ENCODE measurements around the gene ADCY9. TPM values are rescaled to one million over a fixed set of nuclear protein-coding genes. Genes with fewer than 3 reads are reported as not detected.

Gene ADCY9
- total RNA-seq, 1 donor from 2014 or later, result 26.9 TPM

DNA sequence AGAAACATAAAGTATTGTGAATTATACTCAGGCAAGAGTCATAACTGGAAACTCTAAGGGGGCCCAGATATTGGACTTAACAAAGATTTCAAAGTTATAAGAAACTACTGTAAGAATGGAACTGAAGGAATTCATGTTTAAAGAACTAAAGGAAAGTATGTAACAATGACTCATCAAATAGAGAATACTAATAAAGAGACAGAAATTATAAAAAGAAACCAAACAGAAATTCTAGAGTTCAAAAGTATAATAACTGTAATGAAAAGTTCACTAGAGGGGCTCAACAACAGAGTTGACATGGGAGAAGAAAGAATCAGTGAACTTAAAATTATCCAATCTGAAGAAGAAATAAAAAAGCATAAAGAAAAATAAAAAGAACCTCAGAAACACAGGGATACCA, 55.4 kb downstream of the ADCY9 start:
- Mint-ChIP-seq H3K4me3 (ENCODE audit: unreplicated experiment) (no peak overlapping the region), H3K27ac (ENCODE audit: unreplicated experiment) (no peak overlapping the region), H3K9me3 (ENCODE audit: unreplicated experiment) (peaks cover 33% of the 10 kb centered on the region), H3K27me3 (ENCODE audit: unreplicated experiment) (no peaks in the 10 kb centered on the region), H3K36me3 (ENCODE audit: unreplicated experiment) (peaks cover 26% of the 10 kb centered on the region), H3K4me1 (ENCODE audit: unreplicated experiment) (peaks cover 17% of the 10 kb centered on the region)
- TF ChIP-seq, protein P1, sequence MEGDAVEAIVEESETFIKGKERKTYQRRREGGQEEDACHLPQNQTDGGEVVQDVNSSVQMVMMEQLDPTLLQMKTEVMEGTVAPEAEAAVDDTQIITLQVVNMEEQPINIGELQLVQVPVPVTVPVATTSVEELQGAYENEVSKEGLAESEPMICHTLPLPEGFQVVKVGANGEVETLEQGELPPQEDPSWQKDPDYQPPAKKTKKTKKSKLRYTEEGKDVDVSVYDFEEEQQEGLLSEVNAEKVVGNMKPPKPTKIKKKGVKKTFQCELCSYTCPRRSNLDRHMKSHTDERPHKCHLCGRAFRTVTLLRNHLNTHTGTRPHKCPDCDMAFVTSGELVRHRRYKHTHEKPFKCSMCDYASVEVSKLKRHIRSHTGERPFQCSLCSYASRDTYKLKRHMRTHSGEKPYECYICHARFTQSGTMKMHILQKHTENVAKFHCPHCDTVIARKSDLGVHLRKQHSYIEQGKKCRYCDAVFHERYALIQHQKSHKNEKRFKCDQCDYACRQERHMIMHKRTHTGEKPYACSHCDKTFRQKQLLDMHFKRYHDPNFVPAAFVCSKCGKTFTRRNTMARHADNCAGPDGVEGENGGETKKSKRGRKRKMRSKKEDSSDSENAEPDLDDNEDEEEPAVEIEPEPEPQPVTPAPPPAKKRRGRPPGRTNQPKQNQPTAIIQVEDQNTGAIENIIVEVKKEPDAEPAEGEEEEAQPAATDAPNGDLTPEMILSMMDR (IDR thresholded peaks at IDR 0.05), result no peak
- DNase-seq (ENCODE audit: extremely low spot score, unreplicated experiment), result no peak

DNA sequence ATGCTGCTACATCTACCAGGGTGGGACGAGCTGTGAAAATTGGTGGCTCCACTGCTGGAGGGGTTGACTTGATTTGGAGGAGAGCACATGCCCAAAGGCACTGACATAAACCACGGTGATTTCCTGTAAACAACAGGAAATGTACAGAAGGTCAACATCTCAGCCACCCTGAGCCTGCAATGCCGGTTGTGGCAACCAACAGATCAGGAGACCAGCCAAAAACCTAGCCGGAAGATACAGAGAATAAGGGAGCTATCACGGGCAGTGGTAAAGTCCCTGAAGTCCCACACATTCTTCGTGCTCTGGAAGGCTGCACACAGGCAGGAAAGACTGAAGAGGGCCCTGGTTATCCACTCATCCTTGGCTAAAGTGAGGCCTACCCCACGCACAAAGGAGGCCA, 56.2 kb downstream of the ADCY9 start:
- Mint-ChIP-seq H3K36me3 (ENCODE audit: unreplicated experiment) (peaks cover 26% of the 10 kb centered on the region), H3K9me3 (ENCODE audit: unreplicated experiment) (peaks cover 33% of the 10 kb centered on the region), H3K4me3 (ENCODE audit: unreplicated experiment) (no peak overlapping the region), H3K27me3 (ENCODE audit: unreplicated experiment) (no peaks in the 10 kb centered on the region), H3K27ac (ENCODE audit: unreplicated experiment) (no peak overlapping the region), H3K4me1 (ENCODE audit: unreplicated experiment) (peaks cover 17% of the 10 kb centered on the region)
- peak; percentile 54 for DNase-seq (ENCODE audit: extremely low spot score, unreplicated experiment)
- TF ChIP-seq, protein P1 (IDR thresholded peaks at IDR 0.05), result no peak

DNA sequence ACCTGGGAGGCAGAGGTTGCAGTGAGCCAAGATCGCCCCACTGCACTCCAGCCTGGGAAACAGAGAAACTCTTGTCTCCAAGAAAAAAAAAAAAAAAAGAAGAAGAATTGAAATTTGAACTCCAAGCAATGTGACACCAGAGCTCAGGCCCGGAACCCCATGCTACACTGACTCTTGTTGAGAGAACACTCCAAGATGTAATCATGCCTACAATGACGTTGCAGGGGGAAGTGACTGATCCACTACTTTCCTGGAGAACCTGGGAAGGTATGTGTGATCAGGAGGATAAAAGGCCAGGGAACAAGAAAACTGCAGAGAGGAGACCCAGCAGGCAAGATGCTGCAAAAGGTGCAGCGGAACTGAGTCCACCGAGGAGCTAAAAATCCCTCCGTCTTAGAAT, 57.9 kb downstream of the ADCY9 start:
- Mint-ChIP-seq H3K27me3 (ENCODE audit: unreplicated experiment) (no peaks in the 10 kb centered on the region), H3K27ac (ENCODE audit: unreplicated experiment) (no peak overlapping the region), H3K36me3 (ENCODE audit: unreplicated experiment) (peaks cover 21% of the 10 kb centered on the region), H3K4me3 (ENCODE audit: unreplicated experiment) (no peak overlapping the region), H3K4me1 (ENCODE audit: unreplicated experiment) (peaks cover 32% of the 10 kb centered on the region), H3K9me3 (ENCODE audit: unreplicated experiment) (peaks cover 27% of the 10 kb centered on the region)
- TF ChIP-seq, protein P1 (IDR thresholded peaks at IDR 0.05), result no peak
- no peak for DNase-seq (ENCODE audit: extremely low spot score, unreplicated experiment)

DNA sequence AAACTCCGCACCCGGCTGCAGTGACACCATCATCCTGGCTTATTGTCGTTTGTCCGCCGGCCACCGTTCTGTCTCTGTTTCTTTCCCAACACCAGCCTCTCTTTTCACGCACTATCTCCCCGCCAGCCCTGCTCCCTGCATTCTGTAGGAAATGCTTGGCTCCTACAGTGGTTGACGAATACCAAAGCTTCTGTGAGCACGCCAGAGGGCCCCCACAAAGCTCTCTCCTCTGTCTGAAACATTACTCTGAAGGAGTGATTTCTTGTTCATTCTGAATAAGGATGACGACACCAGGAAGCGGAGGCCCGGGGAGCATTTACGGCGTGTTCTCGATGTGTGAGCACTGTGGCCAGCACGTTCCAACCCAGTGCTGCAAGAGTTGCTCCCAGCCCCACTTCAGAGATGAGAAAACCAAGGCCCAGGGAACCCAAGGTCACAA, 58.8 kb downstream of the ADCY9 start:
- peaks cover 18% of the 10 kb centered on the region for H3K9me3 Mint-ChIP-seq (ENCODE audit: unreplicated experiment)
- peak; percentile 72 for DNase-seq (ENCODE audit: extremely low spot score, unreplicated experiment)
- peaks cover 13% of the 10 kb centered on the region for H3K36me3 Mint-ChIP-seq (ENCODE audit: unreplicated experiment)
- TF ChIP-seq, protein P1 (IDR thresholded peaks at IDR 0.05), result no peak
- no peaks in the 10 kb centered on the region for H3K27me3 Mint-ChIP-seq (ENCODE audit: unreplicated experiment)
- H3K4me1 Mint-ChIP-seq (ENCODE audit: unreplicated experiment), result peaks cover 39% of the 10 kb centered on the region
- H3K27ac Mint-ChIP-seq (ENCODE audit: unreplicated experiment), result no peak overlapping the region
- no peak overlapping the region for H3K4me3 Mint-ChIP-seq (ENCODE audit: unreplicated experiment)

DNA sequence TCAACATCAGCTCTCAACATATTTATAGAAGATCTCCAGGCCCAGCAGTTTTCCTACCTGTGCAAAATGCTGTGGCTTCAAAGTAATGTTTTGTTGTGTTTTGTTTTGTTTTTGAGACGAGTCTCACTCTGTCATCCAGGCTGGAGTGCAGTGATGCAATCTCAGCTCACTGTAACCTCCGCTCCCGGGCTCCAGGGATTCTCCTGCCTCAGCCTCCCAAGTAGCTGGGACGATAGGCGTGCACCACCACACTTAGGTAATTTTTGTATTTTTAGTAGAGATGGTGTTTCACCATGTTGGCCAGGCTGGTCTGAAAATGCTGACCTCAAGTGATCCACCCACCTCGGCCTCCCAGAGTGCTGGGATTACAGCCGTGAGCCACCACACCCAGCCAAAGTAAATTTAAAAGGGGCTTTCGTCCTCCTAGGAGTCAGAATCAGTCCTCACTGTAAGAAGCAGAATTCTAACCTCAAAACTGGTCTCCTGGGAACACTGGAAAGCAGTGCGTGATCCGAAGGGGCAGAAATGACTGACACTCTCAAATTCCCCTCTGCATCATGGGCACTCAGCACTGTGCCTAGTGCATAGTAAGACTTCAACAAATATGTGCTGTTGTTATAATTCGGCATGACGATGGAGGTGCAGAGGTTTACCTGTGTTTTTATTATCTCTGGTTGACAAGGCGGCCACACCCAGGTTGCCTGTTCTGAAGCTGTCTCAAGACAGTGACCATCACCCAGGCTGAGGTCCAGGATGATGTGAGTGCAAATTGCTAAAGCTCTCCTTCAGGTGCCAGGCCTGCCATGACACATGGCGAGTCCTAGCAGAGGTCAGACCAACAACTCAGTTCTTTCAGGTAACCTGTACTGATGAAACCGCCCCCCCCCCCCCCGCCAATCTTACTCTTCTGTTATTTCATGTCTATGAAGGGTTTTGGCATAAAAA, 59.8 kb downstream of the ADCY9 start:
- no peak overlapping the region for H3K27ac Mint-ChIP-seq (ENCODE audit: unreplicated experiment)
- H3K4me1 Mint-ChIP-seq (ENCODE audit: unreplicated experiment), result peaks cover 48% of the 10 kb centered on the region
- peak; percentile 59 for DNase-seq (ENCODE audit: extremely low spot score, unreplicated experiment)
- TF ChIP-seq, protein P1 (IDR thresholded peaks at IDR 0.05), result no peak
- peaks cover 8% of the 10 kb centered on the region for H3K9me3 Mint-ChIP-seq (ENCODE audit: unreplicated experiment)
- H3K36me3 Mint-ChIP-seq (ENCODE audit: unreplicated experiment), result peaks cover 8% of the 10 kb centered on the region
- no peak overlapping the region for H3K4me3 Mint-ChIP-seq (ENCODE audit: unreplicated experiment)
- H3K27me3 Mint-ChIP-seq (ENCODE audit: unreplicated experiment), result no peaks in the 10 kb centered on the region
